K562 (cell line): Measurements from ENCODE around the gene WDR27. TPM values are rescaled to one million over a fixed set of nuclear protein-coding genes. Genes with fewer than 3 reads are reported as not detected.

Experiments used
- ARID2 ChIP-seq: fragments of 450-650 bp; IDR thresholded peaks from 2 replicates; pipeline ENCODE4 v1.6.1; 2017; ENCODE audit warnings: antibody characterized with exemption, mild to moderate bottlenecking
- BHLHE40 ChIP-seq: IDR thresholded peaks from 2 replicates; pipeline ENCODE4 v1.6.1; 2011; ENCODE audit warnings: low read length, improper control_type of control experiment
- CEBPB ChIP-seq: fragments of 450-650 bp; IDR thresholded peaks from 2 replicates; pipeline ENCODE4 v1.6.1; 2016; ENCODE audit warnings: missing genetic modification characterization, missing compliant biosample characterization
- CSDE1 ChIP-seq, 2 experiments: fragments of 450-650 bp; IDR thresholded peaks; 2 replicates each; pipeline ENCODE4 v1.6.1; 2016; ENCODE audit warnings: mild to moderate bottlenecking in 1 of 2
- GATA2 ChIP-seq: sonication (generic); formaldehyde crosslinking; IDR thresholded peaks from 2 replicates; pipeline ENCODE4 v1.4.0; 2020; ENCODE audit warnings: mild to moderate bottlenecking, missing genetic modification reagents
- KDM5B ChIP-seq: fragments of 200-600 bp; sonication (generic); IDR thresholded peaks from 2 replicates; pipeline ENCODE4 v1.6.1; 2012; ENCODE audit warnings: low read depth, mild to moderate bottlenecking, moderate library complexity, low read length, control low read depth, inconsistent platforms; ENCODE audit not compliant: insufficient replicate concordance
- KLF16 ChIP-seq: IDR thresholded peaks from 2 replicates; pipeline ENCODE4 v1.6.1; 2016; ENCODE audit warnings: antibody characterized with exemption
- MECOM ChIP-seq: fragments of 250-450 bp; sonication (Bioruptor Pico); IDR thresholded peaks from 2 replicates; pipeline ENCODE4 v1.8.0; 2022; ENCODE audit warnings: inconsistent platforms
- NFATC3 ChIP-seq: fragments of 450-650 bp; IDR thresholded peaks from 2 replicates; pipeline ENCODE4 v1.6.1; 2017; ENCODE audit warnings: mild to moderate bottlenecking
- NFE2 ChIP-seq: IDR thresholded peaks from 2 replicates; pipeline ENCODE4 v1.6.1; 2014; ENCODE audit warnings: antibody characterized with exemption, low read depth
- RCOR1 ChIP-seq, 2 experiments: IDR thresholded peaks; 2 replicates each; pipeline ENCODE4 v1.6.1; 2012; ENCODE audit warnings: low read depth in 2 of 2, low read length in 2 of 2, borderline replicate concordance in 1 of 2, improper control_type of control experiment in 1 of 2
- SMARCA4 ChIP-seq: fragments of 450-650 bp; IDR thresholded peaks from 2 replicates; pipeline ENCODE4 v1.6.1; 2016
- SMARCA5 ChIP-seq: fragments of 450-650 bp; IDR thresholded peaks from 2 replicates; pipeline ENCODE4 v1.6.1; 2016
- SMC3 ChIP-seq: conservative IDR thresholded peaks from 2 replicates; pipeline ENCODE4 v1.6.1; 2011; ENCODE audit warnings: low read depth, low read length, improper control_type of control experiment; ENCODE audit not compliant: insufficient read depth
- TAF1 ChIP-seq: IDR thresholded peaks from 2 replicates; pipeline ENCODE4 v1.6.1; 2011; ENCODE audit warnings: mild to moderate bottlenecking, low read length, moderate library complexity; ENCODE audit not compliant: insufficient read depth, control insufficient read depth, severe bottlenecking; ENCODE audit errors: extremely low read depth
- ZBTB40 ChIP-seq, 2 experiments: fragments of 450-650 bp in 1 of 2; sonication (generic) in 1 of 2; formaldehyde crosslinking in 1 of 2; IDR thresholded peaks; 2 replicates each; pipeline versions ENCODE4 v1.7.1 to v1.9.0; 2016 to 2022; ENCODE audit warnings: inconsistent platforms in 1 of 2, mild to moderate bottlenecking in 1 of 2, missing genetic modification reagents in 1 of 2
- ZC3H4 ChIP-seq: sonication (generic); formaldehyde crosslinking; IDR thresholded peaks from 2 replicates; pipeline ENCODE4 v1.9.0; 2021; ENCODE audit warnings: missing genetic modification reagents, borderline replicate concordance
- ZNF436 ChIP-seq: fragments of 250-450, 450-650 bp; sonication (Bioruptor Pico); formaldehyde crosslinking; IDR thresholded peaks from 2 replicates; pipeline ENCODE4 v1.7.0; 2020; ENCODE audit warnings: mild to moderate bottlenecking
- ZNF561 ChIP-seq: fragments of 450-650 bp; formaldehyde crosslinking; conservative IDR thresholded peaks from 2 replicates; pipeline ENCODE4 v1.4.0; 2020; ENCODE audit warnings: mild to moderate bottlenecking, moderate library complexity
- polyA plus RNA-seq, 8 experiments: library from polyadenylated mRNA; depleted of rRNA in 4 of 8; stranded (reverse) in 5 of 8; unstranded in 3 of 8; fragments of >200 nt; fragmentation: Nextera tagmentation in 2 of 8; fragmentation: Illumina TruSeq in 1 of 8; extraction: Ambion mirVana in 2 of 8; extraction: Trizol in 1 of 8; gene quantifications; 2 replicates each; pipeline versions ENCODE4 v1.2.1 to v1.2.3, GENCODE V29; 2011 to 2014; ENCODE audit warnings: inconsistent platforms in 1 of 8, missing spikeins in 1 of 8
- total RNA-seq, 7 experiments: library from RNA; depleted of rRNA in 6 of 7; stranded (reverse); fragments of >200 nt in 6 of 7; fragmentation: Illumina TruSeq in 2 of 7; extraction: Trizol in 2 of 7; gene quantifications; 2 replicates each; pipeline versions ENCODE4 v1.2.1 to v1.2.3, GENCODE V29; 2011 to 2021; ENCODE audit warnings: low replicate concordance in 1 of 7

The WDR27 gene
- total and polyA plus RNA-seq, 9 of the 15 experiments (the other 6 are each of a cell fraction or from before 2014, with no cell fraction given), result 4.3 to 77.2 (median 22.7) TPM

- TF ChIP-seq NFATC3 (no peak), KDM5B (no peak), KLF16 (peak; percentile 53; the same call in 1 of the 2 replicates), SMARCA4 (peak; percentile 59; the same call in 1 of the 2 replicates), SMARCA5 (no peak), BHLHE40 (peak; percentile 76), ZNF561 (CRISPR knock-in tag) (no peak), ZNF436 (CRISPR knock-in tag) (no peak), TAF1 (no peak), CEBPB (tag) (peak; percentile 90), MECOM (CRISPR knock-in tag) (peak; percentile 91), GATA2 (CRISPR knock-in tag) (peak; percentile 38; the same call in 1 of the 2 replicates), ZBTB40 (IDR thresholded peaks at IDR 0.05) (no peak), ZBTB40 (CRISPR knock-in tag; IDR thresholded peaks at IDR 0.05) (no peak), SMC3 (no peak), RCOR1 (IDR thresholded peaks at IDR 0.05; ENCODE audit: borderline replicate concordance in 1 of 2, low read depth in 2 of 2, low read length in 2 of 2) (peak in 1 of 2 experiments; percentile 75; a peak in 2 of 4 replicates), ARID2 (no peak), ZC3H4 (CRISPR knock-in tag) (no peak), NFE2 (no peak), CSDE1 (IDR thresholded peaks at IDR 0.05) (no peak)
Measured at GRCh38 chr6:169454204-169454871, 247.5 kb downstream of the WDR27 start (continued).
